Activated naive CD4-positive, alpha-beta T cell treated with Interleukin-2 at 50 U/mL for 16 hours (primary cell): ENCODE measurements around the gene ETS1.
A peak's percentile ranks its signal among the peaks of the same experiment; 100 is the strongest.

Source experiments
- DNase-seq: peaks from one replicate; pipeline ENCODE4 v3.0.0-alpha.2; 2020

Gene ETS1

GRCh38 chr11:128564642-128565245 lies 22.6 kb downstream of the ETS1 start:
- DNase-seq: no peak

GRCh38 chr11:128563942-128564641 lies 23.3 kb downstream of the ETS1 start:
- DNase-seq: no peak

GRCh38 chr11:128563308-128563707 lies 24.1 kb downstream of the ETS1 start:
- DNase-seq: no peak

DNA sequence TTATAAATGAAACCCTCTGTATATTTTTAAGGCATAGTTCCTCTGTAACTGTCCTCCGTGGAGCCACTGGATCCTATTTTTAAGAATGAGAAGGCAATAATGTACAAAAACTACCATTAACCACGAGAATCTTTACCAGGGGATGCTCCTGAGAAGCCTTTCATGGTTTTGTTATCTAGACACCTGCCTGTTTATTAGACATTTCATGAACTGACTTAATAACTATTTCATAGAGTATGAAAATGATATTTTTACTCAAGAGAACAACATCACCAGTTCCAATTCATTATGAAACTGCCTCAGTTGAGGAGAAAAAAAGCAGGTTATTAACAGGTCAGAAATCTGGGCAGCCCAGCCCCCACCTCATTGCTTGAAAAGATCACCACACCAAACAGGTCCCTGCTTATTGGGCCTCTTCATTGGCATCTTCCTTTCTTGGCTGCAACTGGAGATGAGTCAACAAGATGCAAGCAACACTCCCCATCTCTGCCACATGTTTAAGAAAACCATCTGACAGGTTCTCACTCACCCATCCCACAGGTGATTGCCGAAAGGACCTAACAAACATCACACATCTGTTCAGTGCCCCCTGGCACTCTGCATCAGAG lies 27.8 kb downstream of the ETS1 start:
- DNase-seq: peak; percentile 19

DNA sequence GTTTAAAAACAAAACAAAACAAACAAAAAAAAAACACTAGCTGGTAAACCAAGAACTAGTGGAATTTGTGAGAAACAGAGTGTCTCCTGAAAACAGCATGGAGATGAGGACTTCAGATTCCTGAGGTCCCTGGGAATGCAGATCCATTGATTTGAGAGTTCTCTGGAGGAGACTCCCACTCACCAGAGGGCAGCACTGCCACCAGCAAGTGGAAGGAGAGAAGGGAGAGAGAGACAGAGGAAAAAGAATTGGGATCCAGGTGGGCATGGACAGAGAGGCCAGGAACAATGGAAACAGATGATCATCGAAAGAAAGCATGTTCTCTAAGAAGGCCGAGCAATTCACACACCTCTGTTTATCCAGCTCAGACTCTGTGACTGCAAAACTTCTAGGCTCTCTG lies 31.8 kb downstream of the ETS1 start:
- DNase-seq: no peak

- DNase-seq: no peak
Observed at GRCh38 chr11:128553662-128554362, 33.5 kb downstream of the ETS1 start.

DNA sequence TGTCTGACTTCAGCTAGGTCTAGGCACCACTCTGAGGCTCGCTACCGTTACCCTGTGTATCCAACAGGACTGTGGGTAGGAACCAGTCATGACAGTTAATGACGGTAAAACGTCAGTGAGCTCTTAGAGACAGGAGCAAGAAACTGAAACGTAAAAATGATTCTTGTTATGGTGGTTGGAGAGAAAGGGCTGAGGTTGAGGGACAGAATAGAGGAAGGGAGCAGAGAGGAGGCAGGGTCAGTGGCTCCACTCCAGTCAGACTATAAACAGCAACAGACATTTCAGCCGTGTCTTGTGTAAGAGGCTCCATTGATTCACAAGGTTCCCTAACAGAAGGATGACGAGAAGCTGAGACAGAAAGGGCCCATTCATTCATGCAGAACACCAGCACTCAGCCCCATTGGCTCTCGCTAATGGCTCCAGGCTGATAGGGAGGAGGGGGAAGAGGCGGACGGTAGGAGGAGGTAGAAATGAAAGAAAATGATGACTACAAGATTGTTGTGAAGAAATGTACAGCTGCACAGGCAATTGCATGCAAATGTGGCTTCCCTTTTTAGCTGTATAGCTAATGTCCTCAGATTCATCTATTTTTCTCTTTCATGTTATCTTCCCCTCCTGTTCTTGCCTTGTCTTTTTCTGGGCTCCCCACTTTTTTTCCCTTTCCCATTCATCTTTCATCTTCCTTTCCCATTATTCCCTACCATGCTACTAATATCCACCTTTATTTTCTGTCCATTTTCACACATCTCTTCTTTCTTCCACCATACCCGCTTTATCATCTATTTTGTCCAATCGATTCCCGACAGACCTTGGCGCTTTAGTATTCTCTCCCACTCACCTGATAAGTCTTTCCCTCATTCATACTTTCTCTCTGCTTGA lies 34.3 kb downstream of the ETS1 start:
- peak; percentile 37 for DNase-seq

DNA sequence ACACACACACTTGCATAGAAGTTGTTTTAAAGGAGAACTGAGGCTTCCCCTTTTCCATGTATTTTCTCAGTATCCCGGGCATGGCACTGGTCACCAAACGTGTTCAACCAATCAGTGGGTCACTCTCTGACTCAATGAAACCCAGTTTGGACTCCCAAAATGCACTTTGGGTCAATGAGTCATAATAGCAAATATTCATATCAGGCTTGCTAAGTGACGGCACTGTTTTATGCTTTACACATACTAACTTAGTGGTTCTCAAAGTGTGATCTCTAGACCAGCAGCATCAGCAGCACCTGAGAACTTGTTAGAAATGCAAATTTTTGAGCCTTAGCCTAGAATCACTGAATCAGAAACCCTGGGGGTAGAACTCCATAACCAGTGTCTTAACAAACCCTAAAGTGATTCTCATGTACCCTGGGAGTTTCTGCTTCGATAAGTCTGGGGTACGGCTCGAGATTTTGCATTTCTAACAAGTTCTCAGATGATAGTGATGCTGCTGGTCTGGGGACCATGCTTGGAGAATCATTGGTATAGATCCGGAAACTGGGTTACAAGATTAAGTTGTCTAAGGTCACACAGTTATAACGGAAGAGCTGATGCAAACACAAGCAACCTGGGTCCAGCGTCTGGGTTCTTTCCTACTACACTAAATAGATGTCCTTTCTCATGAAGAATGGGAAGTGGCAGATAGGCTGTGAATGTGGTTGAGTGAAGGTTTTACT lies 35.6 kb downstream of the ETS1 start:
- peak; percentile 16 for DNase-seq

DNA sequence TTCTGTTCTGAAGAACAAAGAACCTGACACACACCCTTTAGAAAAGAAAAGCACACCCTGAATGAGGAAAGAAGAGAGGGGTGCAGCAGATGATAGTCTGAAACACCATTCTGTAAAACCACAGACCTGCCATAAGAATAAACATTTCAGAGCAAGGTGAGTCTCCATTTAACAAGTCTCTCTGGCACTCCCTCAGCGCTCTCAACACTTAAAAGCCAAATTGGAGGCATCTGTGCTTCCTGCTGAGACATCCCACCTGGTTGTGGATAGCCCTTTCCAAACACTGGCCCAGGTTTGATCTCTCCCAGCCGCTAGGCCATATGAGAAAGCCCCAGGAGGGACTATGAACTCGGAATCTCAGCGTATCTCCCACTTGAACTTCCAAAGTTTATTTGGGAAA lies 36.3 kb downstream of the ETS1 start:
- DNase-seq: no peak

DNA sequence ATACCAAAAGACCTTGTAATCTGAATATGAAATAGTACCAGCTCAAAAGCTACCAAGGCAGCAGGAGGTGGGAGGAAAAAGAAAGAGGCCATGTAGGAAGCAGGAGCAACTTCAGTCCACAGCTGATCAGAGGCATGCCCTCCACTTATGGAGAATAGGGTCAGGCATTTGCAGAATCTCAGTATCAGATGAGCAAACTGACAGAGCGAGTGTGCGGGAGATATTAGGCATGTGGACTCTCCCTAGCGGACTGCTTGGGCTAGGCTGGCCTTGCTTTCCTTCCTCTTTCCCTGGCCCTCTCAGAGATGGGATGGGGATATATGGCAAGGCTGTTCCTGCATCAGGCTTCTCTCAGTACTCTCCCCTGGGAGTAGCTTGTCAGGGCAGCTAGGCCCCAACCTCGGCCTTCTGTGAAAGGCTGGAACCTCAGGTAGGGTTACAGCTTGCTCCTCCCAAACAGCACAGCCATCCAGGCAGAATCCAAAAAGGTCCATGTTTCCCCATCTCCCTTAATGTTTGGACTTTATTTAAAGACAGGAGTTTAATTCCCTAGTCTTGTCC lies 37.0 kb downstream of the ETS1 start:
- no peak for DNase-seq

GRCh38 chr11:128549256-128549944 lies 38.0 kb downstream of the ETS1 start:
- DNase-seq: no peak

- peak; percentile 26 for DNase-seq
Observed at GRCh38 chr11:128548649-128549255, 38.6 kb downstream of the ETS1 start.

DNA sequence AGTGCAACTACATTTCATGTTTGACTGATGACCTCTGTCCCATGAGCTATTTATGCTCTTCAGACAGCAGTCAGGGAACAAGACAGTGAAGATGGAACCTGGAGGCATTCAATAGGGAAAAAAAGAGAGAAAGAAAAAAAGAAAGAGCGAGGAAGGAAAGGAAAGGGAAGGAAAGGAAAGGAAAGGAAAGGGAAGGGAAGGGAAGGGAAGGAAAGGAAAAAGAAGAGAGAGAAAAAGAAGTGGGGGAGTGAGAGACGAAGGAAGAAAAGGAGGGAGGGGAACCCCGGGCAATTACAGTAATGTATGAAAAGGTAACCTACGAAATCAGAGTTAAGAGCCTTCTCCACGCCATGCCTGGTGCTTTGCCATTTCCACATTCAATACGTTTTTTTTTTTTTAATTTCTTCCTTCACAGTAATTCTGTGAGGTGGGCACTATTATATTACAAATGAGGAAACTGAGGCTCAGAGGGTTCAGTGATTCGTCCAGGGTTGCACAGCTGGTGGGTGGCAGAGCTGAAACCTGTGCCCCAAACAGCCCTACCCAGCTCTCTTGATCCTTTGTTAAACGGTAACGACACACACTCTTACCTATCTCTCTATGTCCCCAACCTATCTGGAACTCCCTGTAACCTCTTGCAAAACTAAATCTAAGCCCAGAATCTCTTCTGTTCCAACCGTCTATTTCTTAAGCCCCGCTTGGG lies 39.3 kb downstream of the ETS1 start:
- no peak for DNase-seq

- no peak for DNase-seq
Observed at GRCh38 chr11:128546916-128547315, 40.4 kb downstream of the ETS1 start.

DNA sequence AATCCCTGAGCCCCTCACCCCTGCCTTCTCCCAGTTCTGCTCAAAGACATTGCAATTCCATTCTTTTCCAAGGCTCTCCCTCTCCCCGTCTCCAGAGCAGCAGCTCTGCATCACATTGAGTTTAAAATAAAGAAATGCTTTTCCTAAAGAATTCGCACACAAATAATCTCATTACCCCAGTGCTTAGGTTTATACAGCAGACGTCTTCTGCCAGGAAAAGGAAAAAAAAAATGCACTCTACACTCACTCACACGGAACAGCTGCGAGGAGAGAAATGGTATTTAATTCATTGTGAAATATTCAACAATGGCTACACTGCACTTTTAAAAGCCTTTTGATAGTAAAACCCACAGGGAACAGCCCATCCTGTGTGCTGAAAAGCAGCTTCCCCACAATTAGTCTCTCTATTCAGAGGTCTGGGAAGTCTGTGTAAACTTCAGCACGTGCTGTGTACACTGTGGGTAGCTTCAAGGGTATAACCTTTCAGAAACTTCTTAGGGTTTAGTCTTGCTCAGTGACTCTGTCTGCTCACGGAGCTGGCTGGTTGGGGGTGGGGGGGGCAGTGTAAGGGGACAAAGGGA lies 42.8 kb downstream of the ETS1 start:
- DNase-seq: no peak

DNA sequence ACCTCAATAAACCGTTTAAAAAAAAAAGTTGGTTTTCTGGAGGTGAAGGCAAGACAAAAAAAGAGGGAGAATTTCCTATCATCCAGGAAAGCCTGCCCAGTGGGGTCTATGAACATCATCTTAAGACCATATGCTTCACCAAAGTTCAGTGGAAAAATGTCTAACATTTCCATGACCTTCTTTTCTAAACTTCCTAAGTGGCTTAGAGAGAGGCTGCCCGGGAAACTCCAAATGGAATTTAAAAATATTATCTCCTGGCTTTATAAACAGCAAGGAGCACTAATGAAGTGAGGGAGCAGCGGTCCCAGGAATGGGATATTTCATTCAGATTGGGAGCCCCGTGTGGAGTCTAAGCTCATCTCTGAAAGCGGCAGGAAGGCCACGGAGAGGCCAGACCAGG lies 46.9 kb downstream of the ETS1 start:
- no peak for DNase-seq

DNA sequence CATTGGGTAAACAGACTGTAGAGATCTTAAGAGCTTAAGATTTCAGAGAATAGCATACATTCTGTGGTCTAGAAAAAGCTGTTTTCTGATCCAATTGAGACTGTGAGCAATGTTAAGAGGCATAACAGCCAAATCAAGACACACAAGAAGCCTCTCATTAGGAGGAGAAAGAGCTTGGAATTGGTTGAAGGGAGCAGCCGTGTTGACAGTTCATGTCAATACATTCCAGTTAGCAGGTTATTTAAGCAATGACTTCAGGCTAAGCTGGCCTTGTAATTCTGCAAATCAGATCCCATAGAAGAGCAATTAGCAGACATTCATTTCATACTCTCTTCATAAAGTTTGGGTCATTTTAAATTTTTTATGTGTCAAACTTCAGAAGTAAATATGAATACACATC lies 50.9 kb downstream of the ETS1 start:
- no peak for DNase-seq

GRCh38 chr11:128535468-128536457 lies 51.6 kb downstream of the ETS1 start:
- DNase-seq: no peak
